Mammary microvascular endothelial cell (primary cell): Measurements from ENCODE around the gene SCAMP1. TPM values are rescaled to one million over a fixed set of nuclear protein-coding genes. Genes with fewer than 3 reads are reported as not detected.

Source experiments
- total RNA-seq: library from RNA; depleted of rRNA; stranded (reverse); fragments of >200 nt; gene quantifications from 2 replicates; pipeline ENCODE4 v1.2.3, GENCODE V29; 2015

SCAMP1 gene, protein sequence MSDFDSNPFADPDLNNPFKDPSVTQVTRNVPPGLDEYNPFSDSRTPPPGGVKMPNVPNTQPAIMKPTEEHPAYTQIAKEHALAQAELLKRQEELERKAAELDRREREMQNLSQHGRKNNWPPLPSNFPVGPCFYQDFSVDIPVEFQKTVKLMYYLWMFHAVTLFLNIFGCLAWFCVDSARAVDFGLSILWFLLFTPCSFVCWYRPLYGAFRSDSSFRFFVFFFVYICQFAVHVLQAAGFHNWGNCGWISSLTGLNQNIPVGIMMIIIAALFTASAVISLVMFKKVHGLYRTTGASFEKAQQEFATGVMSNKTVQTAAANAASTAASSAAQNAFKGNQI
- total RNA-seq: 28.7 and 29.3 TPM in 2 replicates

DNA sequence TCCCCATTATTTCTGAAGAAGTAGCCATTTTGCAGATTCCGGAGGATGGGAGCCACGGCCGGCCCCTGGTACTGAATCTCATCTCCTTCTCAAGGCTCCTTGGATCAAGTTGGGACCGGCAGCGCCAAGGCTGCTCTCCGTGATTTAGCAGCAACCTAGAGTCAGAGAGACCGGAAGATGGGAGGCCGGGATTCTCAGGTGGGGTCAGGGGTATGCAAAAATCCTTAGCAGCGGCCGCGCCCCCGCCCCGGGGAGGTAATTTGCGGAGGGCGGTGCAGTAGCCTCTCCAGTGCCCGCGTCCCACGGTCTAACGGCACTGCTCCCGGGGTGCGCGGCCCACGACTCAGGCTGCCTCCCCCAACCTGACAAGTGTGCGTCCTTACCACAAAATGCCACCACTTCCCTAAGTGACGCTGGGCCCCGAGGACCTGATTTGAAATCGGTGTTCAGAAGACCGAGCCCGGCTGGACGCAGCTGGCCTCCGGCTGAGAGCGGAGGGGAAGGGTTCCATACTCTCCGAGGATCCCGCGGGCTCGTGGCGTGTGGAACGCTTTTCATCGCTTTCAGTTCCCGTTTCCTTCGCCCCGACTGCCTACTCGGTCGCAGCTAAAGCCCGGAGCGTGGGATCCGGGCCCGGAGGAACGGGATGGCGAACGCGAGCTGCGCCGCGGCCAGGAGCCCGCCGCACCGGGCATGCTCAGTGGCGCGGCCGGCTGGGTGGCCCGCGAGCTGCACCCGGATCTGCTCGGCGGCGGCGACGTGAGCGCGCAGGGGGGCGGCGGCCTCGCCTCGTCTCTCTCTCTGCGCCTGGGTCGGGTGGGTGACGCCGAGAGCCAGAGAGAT is at the start of gene SCAMP1:
Gene SCAMP1 (plus strand): TSS at position 787 of the 843 bp plus-strand sequence. CDS start 55 bp downstream, at position 842.

Other genes starting within 250 kb of the SCAMP1 start
- gene AP3B1, start 65.9 kb upstream of the SCAMP1 start, total RNA-seq: 32.3 and 36.8 TPM in 2 replicates